ENCODE data around the gene FAM20A.
A peak's percentile ranks its signal among the peaks of the same experiment; 100 is the strongest.

Gene FAM20A

GRCh38 chr17:68511671-68512246 is 89.4 kb downstream of the FAM20A start:
- no peak for TF ChIP-seq CTCF (IDR thresholded peaks at IDR 0.05; ENCODE audit: control insufficient read depth, extremely low read depth, insufficient read depth)
- DNase-seq (ENCODE audit: low read depth), result peak; percentile 58
- H3K4me3 ChIP-seq (ENCODE audit: low read depth, low read length), result peak overlapping the region; percentile 82

GRCh38 chr17:68511254-68511670 is 89.9 kb downstream of the FAM20A start:
- no peak; the same call in 1 of the 2 replicates for TF ChIP-seq CTCF (IDR thresholded peaks at IDR 0.05; ENCODE audit: control insufficient read depth, extremely low read depth, insufficient read depth)
- DNase-seq (ENCODE audit: low read depth), result no peak
- peak overlapping the region; percentile 82 for H3K4me3 ChIP-seq (ENCODE audit: low read depth, low read length)

- DNase-seq (ENCODE audit: low read depth), result no peak
- H3K4me3 ChIP-seq (ENCODE audit: low read depth, low read length), result no peak overlapping the region
- TF ChIP-seq CTCF (IDR thresholded peaks at IDR 0.05; ENCODE audit: control insufficient read depth, extremely low read depth, insufficient read depth), result no peak
Observed at GRCh38 chr17:68509141-68510057, 91.8 kb downstream of the FAM20A start.

GRCh38 chr17:68507576-68507975 is 93.6 kb downstream of the FAM20A start:
- no peak for TF ChIP-seq CTCF (IDR thresholded peaks at IDR 0.05; ENCODE audit: control insufficient read depth, extremely low read depth, insufficient read depth)
- no peak overlapping the region for H3K4me3 ChIP-seq (ENCODE audit: low read depth, low read length)
- no peak for DNase-seq (ENCODE audit: low read depth)

- no peak for DNase-seq (ENCODE audit: low read depth)
- TF ChIP-seq CTCF (IDR thresholded peaks at IDR 0.05; ENCODE audit: control insufficient read depth, extremely low read depth, insufficient read depth), result no peak
- H3K4me3 ChIP-seq (ENCODE audit: low read depth, low read length), result no peak overlapping the region
Observed at GRCh38 chr17:68505951-68506350, 95.2 kb downstream of the FAM20A start.

- H3K4me3 ChIP-seq (ENCODE audit: low read depth, low read length), result no peak overlapping the region
- TF ChIP-seq CTCF (IDR thresholded peaks at IDR 0.05; ENCODE audit: control insufficient read depth, extremely low read depth, insufficient read depth), result no peak
- no peak for DNase-seq (ENCODE audit: low read depth)
Observed at GRCh38 chr17:68501074-68501473, 100.1 kb downstream of the FAM20A start.

Data from LNCaP clone FGC (cell line).